ENCODE data around the gene ATXN3.

The ATXN3 gene

GRCh38 chr14:92010644-92011043 is 95.7 kb downstream of the ATXN3 start:
- in situ Hi-C loops (cut with HindIII; ENCODE audit: low sequenced_read_pairs), result no loop called here

GRCh38 chr14:92009604-92010003 is 96.8 kb downstream of the ATXN3 start:
- in situ Hi-C loops (cut with HindIII; ENCODE audit: low sequenced_read_pairs), result no loop called here
